Breast epithelium (tissue), 4 donors: ENCODE data around the gene MYO6. TPM values are rescaled to one million over a fixed set of nuclear protein-coding genes. Genes with fewer than 3 reads are reported as not detected.

Experiments used
- DNase-seq, 2 donors: peaks; one replicate each; pipeline ENCODE4 v3.0.0-alpha.2; 2019; ENCODE audit warnings: low spot score in 2 of 2
- H3K27ac ChIP-seq, 2 donors: fragments of 200-600 bp; sonication (generic) in 1 of 2; one replicate each; pipeline ENCODE4 v1.5.1; 2016 to 2019; ENCODE audit warnings: mild to moderate bottlenecking in 1 of 2
- H3K27me3 ChIP-seq, 2 donors: fragments of 200-600 bp; sonication (generic) in 1 of 2; one replicate each; pipeline versions ENCODE4 v1.5.1 to v1.6.0; 2017 to 2019; ENCODE audit warnings: control low read depth in 1 of 2, mild to moderate bottlenecking in 1 of 2
- H3K36me3 ChIP-seq: fragments of 200-600 bp; one replicate; pipeline ENCODE4 v1.5.1; 2019
- H3K4me1 ChIP-seq, 2 donors: fragments of 200-600 bp; sonication (generic); one replicate each; pipeline ENCODE4 v1.5.1; 2016 to 2019; ENCODE audit warnings: control low read depth in 1 of 2
- H3K4me3 ChIP-seq, 3 donors: fragments of 200-600 bp; sonication (generic); 1 replicate in 2 of 3; 2 replicates in 1 of 3; pipeline ENCODE4 v1.5.1; 2016 to 2019; ENCODE audit warnings: mild to moderate bottlenecking in 3 of 3, moderate library complexity in 2 of 3
- H3K9me3 ChIP-seq, 2 donors: fragments of 200-600 bp; sonication (generic) in 1 of 2; one replicate each; pipeline ENCODE4 v1.5.1; 2016 to 2019; ENCODE audit warnings: control low read depth in 1 of 2
- CTCF ChIP-seq, 3 donors: fragments of 450-650 bp; IDR thresholded peaks; one replicate each; pipeline ENCODE4 v1.5.1; 2016 to 2017; ENCODE audit warnings: antibody characterized with exemption in 3 of 3, mild to moderate bottlenecking in 3 of 3, moderate library complexity in 3 of 3
- POLR2A ChIP-seq: fragments of 450-650 bp; IDR thresholded peaks from one replicate; pipeline ENCODE4 v1.6.1; 2016; ENCODE audit warnings: antibody characterized with exemption, mild to moderate bottlenecking, moderate library complexity
- POLR2AphosphoS5 ChIP-seq, 3 donors: sonication (generic); formaldehyde crosslinking; IDR thresholded peaks; one replicate each; pipeline ENCODE4 v1.6.1; 2017; ENCODE audit warnings: antibody characterized with exemption in 3 of 3
- intact Hi-C: fragments of 100-400 bp; cut with DNase I; formaldehyde crosslinking; loops from one replicate; pipeline ENCODE4 v1.15.1; 2023; ENCODE audit warnings: low total_unique reads
- total RNA-seq, 3 donors: library from RNA; depleted of rRNA; stranded (reverse); fragments of >200 nt; gene quantifications; one replicate each; pipeline ENCODE4 v1.1.0, GENCODE V29; 2016

MYO6 gene
- total RNA-seq, 3 donors from 2014 or later = 21.8 to 143 (median 89.5) TPM

GRCh38 chr6:75907444-75907843, 158.4 kb downstream of the MYO6 start:
- intact Hi-C loops = no loop called here
- Histone ChIP-seq H3K27ac (no peak overlapping the region), H3K4me3 (no peak overlapping the region), H3K27me3 (no peaks in the 10 kb centered on the region), H3K36me3 (no peaks in the 10 kb centered on the region), H3K4me1 (no peaks in the 10 kb centered on the region), H3K9me3 (no peaks in the 10 kb centered on the region)
- no peak for DNase-seq
- no peak for TF ChIP-seq POLR2A
- TF ChIP-seq POLR2AphosphoS5 (IDR thresholded peaks at IDR 0.05) = no peak
- TF ChIP-seq CTCF (IDR thresholded peaks at IDR 0.05) = no peak

DNA sequence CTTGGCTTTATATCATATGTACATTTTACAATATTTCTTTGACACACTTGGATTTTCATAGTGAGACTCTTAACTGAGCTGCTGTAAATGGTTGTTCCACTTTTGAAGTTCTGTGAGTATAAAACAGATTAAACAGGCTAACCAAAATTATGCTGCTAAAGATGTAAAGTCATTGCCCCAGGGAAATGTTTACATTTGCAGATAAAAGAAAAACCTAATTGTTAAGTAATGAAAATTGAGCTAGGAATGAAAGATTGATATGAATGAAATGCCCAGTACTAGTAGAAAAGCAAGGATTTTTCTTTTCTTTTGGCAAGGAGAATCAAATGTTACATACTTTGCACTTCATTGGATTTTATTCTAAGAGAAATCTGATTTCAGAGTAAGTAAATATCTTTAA, 164.0 kb downstream of the MYO6 start:
- DNase-seq = no peak
- intact Hi-C loops = no loop called here
- no peak for TF ChIP-seq POLR2A
- no peak for TF ChIP-seq POLR2AphosphoS5 (IDR thresholded peaks at IDR 0.05)
- TF ChIP-seq CTCF (IDR thresholded peaks at IDR 0.05) = no peak
- no peaks in the 10 kb centered on the region for H3K9me3 ChIP-seq
- no peaks in the 10 kb centered on the region for H3K27me3 ChIP-seq
- no peak overlapping the region for H3K4me3 ChIP-seq
- H3K4me1 ChIP-seq = no peaks in the 10 kb centered on the region
- H3K27ac ChIP-seq = no peak overlapping the region
- no peaks in the 10 kb centered on the region for H3K36me3 ChIP-seq

- Histone ChIP-seq H3K36me3 (peaks cover 1% of the 10 kb centered on the region), H3K4me1 (no peaks in the 10 kb centered on the region), H3K9me3 (no peaks in the 10 kb centered on the region), H3K27me3 (no peaks in the 10 kb centered on the region), H3K4me3 (no peak overlapping the region), H3K27ac (no peak overlapping the region)
- TF ChIP-seq POLR2A (no peak), POLR2AphosphoS5 (IDR thresholded peaks at IDR 0.05) (no peak), CTCF (IDR thresholded peaks at IDR 0.05) (no peak)
- intact Hi-C loops = no loop called here
- no peak for DNase-seq
Observed at GRCh38 chr6:75922226-75922625, 173.2 kb downstream of the MYO6 start.

DNA sequence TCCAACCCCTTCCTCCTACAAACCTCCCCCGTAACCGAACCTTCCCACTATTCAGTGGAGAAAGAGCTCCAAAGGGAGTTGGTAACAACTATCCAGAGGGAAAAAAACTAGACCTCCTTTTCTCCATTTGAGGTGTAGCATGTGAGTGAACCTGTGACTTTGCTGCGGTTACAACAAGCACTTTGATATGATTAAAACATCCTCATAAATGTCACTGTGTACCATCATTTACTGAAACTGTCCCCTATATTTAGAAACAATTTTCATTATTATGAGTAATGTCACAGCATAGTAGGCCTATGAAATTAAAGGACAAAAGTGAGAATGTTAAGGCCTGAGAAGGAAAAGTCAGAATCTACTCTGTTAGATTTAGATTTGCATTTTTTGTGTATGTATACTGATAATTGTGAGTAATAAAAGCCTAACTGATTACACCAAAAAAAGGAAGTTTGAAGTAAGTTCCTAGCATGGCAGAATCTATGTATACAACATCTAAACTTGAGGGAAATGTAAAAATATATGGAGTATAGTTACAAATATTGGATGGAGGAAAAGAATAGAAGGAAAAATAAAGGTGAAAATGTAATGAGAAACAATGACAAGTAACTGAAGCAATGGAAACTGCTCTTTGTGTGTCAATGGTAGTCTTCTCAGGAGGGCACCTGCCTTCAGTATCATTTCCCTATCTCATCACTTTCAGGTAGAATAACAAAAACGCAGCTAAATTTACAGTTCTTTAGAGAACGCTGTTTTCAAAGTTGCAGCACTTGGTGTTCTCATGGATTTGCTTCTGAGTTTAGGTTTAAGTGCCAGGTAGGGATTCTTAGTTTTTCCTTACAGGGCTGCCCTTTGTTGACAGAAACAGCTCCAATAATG, 177.5 kb downstream of the MYO6 start:
- Histone ChIP-seq H3K27ac (no peak overlapping the region), H3K4me1 (no peaks in the 10 kb centered on the region), H3K27me3 (no peaks in the 10 kb centered on the region), H3K9me3 (no peaks in the 10 kb centered on the region), H3K4me3 (no peak overlapping the region), H3K36me3 (peaks cover 3% of the 10 kb centered on the region)
- no peak for DNase-seq
- intact Hi-C loops = no loop called here
- TF ChIP-seq POLR2AphosphoS5 (IDR thresholded peaks at IDR 0.05) = no peak
- TF ChIP-seq POLR2A = no peak
- TF ChIP-seq CTCF (IDR thresholded peaks at IDR 0.05) = no peak

GRCh38 chr6:75931011-75931680, 182.1 kb downstream of the MYO6 start:
- no peaks in the 10 kb centered on the region for H3K4me1 ChIP-seq
- no peak for DNase-seq
- intact Hi-C loops = no loop called here
- no peaks in the 10 kb centered on the region for H3K27me3 ChIP-seq
- no peak for TF ChIP-seq CTCF (IDR thresholded peaks at IDR 0.05)
- TF ChIP-seq POLR2AphosphoS5 (IDR thresholded peaks at IDR 0.05) = no peak
- TF ChIP-seq POLR2A = no peak
- H3K9me3 ChIP-seq = no peaks in the 10 kb centered on the region
- H3K4me3 ChIP-seq = no peak overlapping the region
- peaks cover 3% of the 10 kb centered on the region for H3K36me3 ChIP-seq
- no peak overlapping the region for H3K27ac ChIP-seq
